ENCODE data around the gene ULBP3. TPM values are rescaled to one million over a fixed set of nuclear protein-coding genes. Genes with fewer than 3 reads are reported as not detected.
"Not testable (repeated sequence)": the region's sequence is repeated elsewhere in the genome, so short reads cannot be mapped to it uniquely, and the experiment has no call there.

ULBP3 gene
- total RNA-seq, 1 donor from 2014 or later, result 3.0 TPM

GRCh38 chr6:150043501-150044412 is 25.2 kb downstream of the ULBP3 start:
- DNase-seq (ENCODE audit: low spot score), result no peak

GRCh38 chr6:150043096-150043495 is 25.8 kb downstream of the ULBP3 start:
- DNase-seq (ENCODE audit: low spot score), result no peak

GRCh38 chr6:150038202-150039062 is 30.5 kb downstream of the ULBP3 start:
- DNase-seq (ENCODE audit: low spot score), result no peak

- DNase-seq (ENCODE audit: low spot score), result no peak
Measured at GRCh38 chr6:150037526-150038201, 31.3 kb downstream of the ULBP3 start.

GRCh38 chr6:150036081-150036480 is 32.8 kb downstream of the ULBP3 start:
- peak; percentile 59 for DNase-seq (ENCODE audit: low spot score)

GRCh38 chr6:150033207-150033771 is 35.6 kb downstream of the ULBP3 start:
- no peak for DNase-seq (ENCODE audit: low spot score)

GRCh38 chr6:150032598-150032997 is 36.3 kb downstream of the ULBP3 start:
- DNase-seq (ENCODE audit: low spot score), result peak; percentile 20

- peak; percentile 55 for DNase-seq (ENCODE audit: low spot score)
Measured at GRCh38 chr6:150030611-150031010, 38.3 kb downstream of the ULBP3 start.

GRCh38 chr6:150029749-150030148 is 39.2 kb downstream of the ULBP3 start:
- DNase-seq (ENCODE audit: low spot score), result peak; percentile 33

- DNase-seq (ENCODE audit: low spot score), result peak; percentile 73
Measured at GRCh38 chr6:150029276-150029675, 39.6 kb downstream of the ULBP3 start.

- DNase-seq (ENCODE audit: low spot score), result peak; percentile 83
Measured at GRCh38 chr6:150028799-150029198, 40.1 kb downstream of the ULBP3 start.

GRCh38 chr6:150027806-150028565 is 40.9 kb downstream of the ULBP3 start:
- peak; percentile 62 for DNase-seq (ENCODE audit: low spot score)

- peak; percentile 65 for DNase-seq (ENCODE audit: low spot score)
Measured at GRCh38 chr6:150026976-150027805, 41.7 kb downstream of the ULBP3 start.

- peak; percentile 89 for DNase-seq (ENCODE audit: low spot score)
Measured at GRCh38 chr6:150025201-150025917, 43.6 kb downstream of the ULBP3 start, which contains the start of gene RAET1L. Gene RAET1L, minus strand, starts transcription at chr6:150025532. Its CDS starts 61 bp downstream, at chr6:150025471.

- DNase-seq (ENCODE audit: low spot score), result peak; percentile 69
Measured at GRCh38 chr6:150024646-150025155, 44.2 kb downstream of the ULBP3 start.

GRCh38 chr6:150024021-150024420 is 44.9 kb downstream of the ULBP3 start:
- DNase-seq (ENCODE audit: low spot score), result peak; percentile 60

- not testable (repeated sequence) for DNase-seq (ENCODE audit: low spot score)
Measured at GRCh38 chr6:150021870-150022269, 47.1 kb downstream of the ULBP3 start.

GRCh38 chr6:150018846-150019580 is 49.9 kb downstream of the ULBP3 start:
- peak; percentile 75 for DNase-seq (ENCODE audit: low spot score)
